Middle frontal gyrus (tissue), 1 donor: ENCODE results near the gene FGG.

Experiments
- DNase-seq: peaks from one replicate; pipeline ENCODE4 v3.0.0-alpha.2; 2015; ENCODE audit warnings: low spot score; ENCODE audit errors: extremely low spot score

FGG gene

GRCh38 chr4:154612472-154613414, at the start of gene FGG:
TSS of gene FGG (minus strand) at chr4:154612656. CDS start at chr4:154612609, 47 bp downstream.
- DNase-seq = no peak

DNA sequence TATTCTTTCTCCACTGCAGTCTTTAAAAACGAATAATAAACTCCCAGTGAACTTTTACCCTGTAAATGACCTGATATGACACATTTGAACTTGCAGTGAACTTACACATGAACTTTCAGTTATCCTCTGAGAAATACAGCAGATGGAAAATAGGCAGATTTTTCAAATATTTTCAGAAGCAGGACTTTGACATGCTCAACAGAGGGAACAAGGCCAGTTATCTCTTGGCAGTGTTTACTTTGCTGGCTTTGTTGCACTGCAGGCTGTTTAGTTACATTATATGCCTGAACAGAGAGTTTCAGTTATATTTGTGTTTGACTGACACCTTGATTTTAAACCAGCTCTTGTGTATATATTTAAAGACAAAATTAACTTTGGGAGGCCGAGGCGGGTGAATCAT, 47.6 kb upstream of the FGG start:
- DNase-seq = no peak

DNA sequence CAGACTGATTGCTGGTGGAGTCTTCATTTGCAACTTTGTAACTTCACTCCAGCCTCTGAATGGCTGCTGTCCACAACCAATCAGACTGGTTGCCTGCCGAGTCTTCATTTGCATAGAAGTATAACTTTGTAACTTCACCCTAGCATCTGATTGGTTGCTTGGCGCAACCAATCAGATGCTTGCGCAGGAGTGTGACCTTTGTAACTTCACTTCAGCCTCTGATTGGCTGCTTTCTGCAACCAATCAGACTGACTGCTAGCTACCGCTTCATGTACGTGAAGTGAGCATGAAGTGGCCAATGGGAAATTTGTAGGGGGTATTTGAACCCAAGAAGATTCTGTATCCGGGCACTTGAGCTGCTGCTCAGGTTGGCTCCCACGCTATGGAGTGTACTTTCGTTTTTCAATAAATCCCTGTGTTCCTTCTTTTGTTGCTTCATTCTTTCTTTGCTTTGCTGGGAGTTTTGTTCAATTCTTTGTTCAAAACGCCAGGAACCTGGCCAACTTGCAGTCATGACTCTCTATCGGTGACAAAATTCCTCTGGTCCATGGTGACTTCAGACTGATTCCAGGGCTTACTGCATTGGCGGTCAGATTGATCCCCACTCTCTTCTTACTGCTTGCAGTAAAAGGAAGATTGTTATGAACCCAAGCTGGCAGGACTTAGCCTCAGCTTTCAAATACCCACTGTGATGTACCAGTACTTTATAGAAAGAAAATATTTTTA, 46.4 kb upstream of the FGG start:
- no peak for DNase-seq

DNA sequence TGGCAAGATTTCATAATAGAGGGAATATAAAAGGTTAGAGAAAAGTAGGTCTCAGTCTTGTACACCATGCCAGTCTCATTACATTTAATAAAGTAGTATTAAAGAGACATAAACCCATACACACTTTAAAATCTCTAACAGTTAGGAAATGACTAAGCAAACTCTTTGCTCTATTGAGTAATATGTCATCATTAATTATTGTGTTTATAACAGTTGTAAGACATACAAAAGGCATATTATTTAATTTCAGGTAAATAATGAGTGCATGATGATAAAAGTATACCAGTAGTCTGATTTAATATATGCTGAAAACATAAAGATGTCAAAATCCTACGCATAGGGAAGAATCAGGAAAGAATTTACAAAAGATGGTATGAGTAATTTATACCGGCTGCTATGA, 31.0 kb upstream of the FGG start:
- DNase-seq = no peak

GRCh38 chr4:154642373-154643009, 30.0 kb upstream of the FGG start:
- DNase-seq = no peak

- DNase-seq = no peak
Observed at GRCh38 chr4:154640999-154641398, 28.5 kb upstream of the FGG start.

GRCh38 chr4:154634058-154634457, 21.6 kb upstream of the FGG start:
- DNase-seq = no peak

DNA sequence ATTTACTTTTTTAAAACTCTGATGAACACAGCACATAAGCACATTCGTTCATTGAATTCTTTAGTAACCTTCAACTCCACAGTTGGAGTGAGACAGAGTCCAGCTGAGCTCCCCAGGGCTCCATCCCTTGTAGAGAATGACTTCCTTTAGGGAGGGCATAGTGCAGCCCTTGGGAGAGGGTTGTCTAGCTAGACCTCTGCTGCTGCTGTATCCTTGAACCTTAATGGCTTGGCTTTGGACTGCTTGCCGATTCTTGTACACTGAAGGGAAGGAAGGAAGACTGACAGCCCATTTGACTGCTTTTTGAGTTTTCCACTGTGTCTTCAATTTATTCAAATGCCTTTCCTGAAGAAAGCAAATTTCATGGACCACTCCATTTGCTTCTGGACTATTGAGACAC, 19.4 kb upstream of the FGG start:
- no peak for DNase-seq

DNA sequence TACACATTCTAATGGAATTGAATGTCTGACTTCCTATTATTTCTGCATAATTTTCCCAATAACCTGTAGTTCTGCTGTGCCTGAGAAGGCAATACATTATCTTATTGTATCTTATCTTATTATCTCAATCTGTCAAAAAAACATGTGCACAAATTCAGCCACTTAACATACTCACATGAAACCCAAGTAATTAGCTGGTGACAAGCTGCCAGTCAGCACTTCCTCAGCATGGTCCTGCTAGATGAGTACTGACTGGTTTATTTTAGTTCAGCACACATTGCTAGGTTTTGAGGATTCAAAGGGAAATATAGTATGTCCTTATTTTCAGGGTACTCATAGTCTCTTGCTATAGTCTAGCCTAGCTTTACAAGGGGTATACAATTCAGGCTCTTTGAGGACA, 17.9 kb upstream of the FGG start:
- no peak for DNase-seq

GRCh38 chr4:154626793-154627484, 14.5 kb upstream of the FGG start:
- DNase-seq = no peak

GRCh38 chr4:154625971-154626370, 13.5 kb upstream of the FGG start:
- DNase-seq = no peak

- DNase-seq = no peak
Observed at GRCh38 chr4:154623995-154624394, 11.5 kb upstream of the FGG start.

GRCh38 chr4:154623436-154623835, 11.0 kb upstream of the FGG start:
- no peak for DNase-seq

GRCh38 chr4:154622598-154622997, 10.1 kb upstream of the FGG start:
- DNase-seq = peak; percentile 16

GRCh38 chr4:154620111-154620510, 7.7 kb upstream of the FGG start:
- no peak for DNase-seq

- peak; percentile 22 for DNase-seq
Observed at GRCh38 chr4:154618708-154619315, 6.4 kb upstream of the FGG start.

DNA sequence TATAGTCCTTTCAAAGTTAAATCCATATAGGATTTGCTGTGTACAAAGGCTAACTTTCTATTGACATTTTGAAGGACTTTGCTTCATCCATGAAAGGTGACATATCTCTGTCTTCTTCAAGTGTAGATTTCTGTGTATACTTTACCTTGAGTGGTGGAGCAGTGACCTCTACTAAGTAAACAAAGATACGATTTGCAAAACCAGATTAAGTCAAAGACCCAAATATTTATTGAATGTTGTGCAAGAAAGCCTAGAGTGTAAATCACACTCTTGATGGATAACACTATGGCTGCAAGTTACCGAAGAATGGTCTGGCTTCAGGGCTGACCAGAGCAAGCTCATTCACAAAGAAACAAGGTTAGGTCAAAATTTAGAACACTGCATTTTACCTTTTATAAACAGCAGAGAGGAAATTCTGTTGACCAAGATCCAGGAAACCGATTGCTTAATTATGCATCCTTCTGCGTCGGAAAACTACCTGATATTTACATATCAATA, 5.4 kb upstream of the FGG start:
- no peak for DNase-seq

DNA sequence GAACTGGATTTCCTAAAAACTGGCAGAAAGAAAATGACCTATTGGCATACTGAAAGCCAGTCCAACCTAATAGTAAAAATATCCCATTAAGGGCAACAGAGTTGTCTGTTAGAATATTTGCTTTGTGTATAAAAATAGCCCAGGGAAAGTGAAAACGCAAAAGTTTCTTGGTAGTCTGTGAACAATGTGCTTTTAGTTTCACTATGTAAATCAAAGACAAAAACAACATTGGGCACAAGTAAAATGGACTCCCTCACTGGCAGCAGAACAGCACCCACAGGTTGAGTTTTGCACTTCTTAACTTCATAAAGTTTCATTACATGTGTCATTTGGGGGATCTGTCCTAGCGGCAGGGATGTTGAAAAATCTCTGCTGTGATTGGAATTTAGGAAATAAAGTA, 4.3 kb upstream of the FGG start:
- no peak for DNase-seq

DNA sequence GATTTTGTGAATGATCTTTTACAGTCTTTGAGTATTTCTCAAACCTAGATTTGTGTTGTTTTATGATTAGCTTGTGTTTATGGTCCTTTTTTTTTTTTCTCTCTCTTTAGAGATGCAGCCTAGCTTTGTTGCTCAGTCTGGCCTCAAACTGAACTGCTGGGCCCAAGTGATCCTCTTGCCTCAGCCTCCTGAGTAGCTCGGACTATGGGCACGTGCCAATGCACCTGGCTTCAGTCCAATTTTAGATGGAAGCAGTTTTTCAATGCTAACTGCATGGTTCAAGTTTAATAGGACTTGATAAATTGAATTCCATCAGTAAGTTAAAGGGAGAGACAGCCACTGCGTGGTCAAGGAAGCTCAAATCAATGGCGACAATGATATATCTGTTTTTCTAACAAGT, 3.8 kb upstream of the FGG start:
- no peak for DNase-seq

- DNase-seq = no peak
Observed at GRCh38 chr4:154615211-154615610, 2.8 kb upstream of the FGG start.

- no peak for DNase-seq
Observed at GRCh38 chr4:154614306-154614705, 1.9 kb upstream of the FGG start.
